Stimulated activated CD4-positive, alpha-beta T cell treated with anti-CD3 and anti-CD28 coated beads, Interleukin-15, amount 100 ng/mL, for 1 hour (primary cell): ENCODE results near the gene CTSL.

Experiments used
- DNase-seq, 2 donors: peaks; one replicate each; pipeline ENCODE4 v3.0.0-alpha.2; 2020; ENCODE audit warnings: low read depth in 1 of 2, low spot score in 1 of 2

The CTSL gene

DNA sequence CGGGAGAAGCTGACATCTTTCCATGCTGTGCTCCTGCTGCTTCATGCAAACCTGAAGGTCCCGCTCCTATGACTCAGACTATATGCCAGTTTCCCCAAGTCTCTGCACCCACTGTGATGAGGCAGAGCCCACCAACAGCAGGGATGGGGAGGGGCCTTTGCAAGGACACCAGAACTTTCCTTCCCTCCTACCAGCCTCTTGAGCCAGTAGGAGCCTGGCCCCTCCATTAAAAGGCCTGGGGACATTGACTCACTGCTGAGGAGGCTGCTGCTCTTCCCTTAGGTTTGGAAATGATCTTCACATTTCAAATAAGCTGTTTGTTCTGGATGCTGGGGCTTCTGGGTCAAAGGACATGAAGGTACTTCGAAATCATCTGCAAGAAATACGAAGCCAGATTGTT lies 26.1 kb upstream of the CTSL start:
- DNase-seq: no peak

DNA sequence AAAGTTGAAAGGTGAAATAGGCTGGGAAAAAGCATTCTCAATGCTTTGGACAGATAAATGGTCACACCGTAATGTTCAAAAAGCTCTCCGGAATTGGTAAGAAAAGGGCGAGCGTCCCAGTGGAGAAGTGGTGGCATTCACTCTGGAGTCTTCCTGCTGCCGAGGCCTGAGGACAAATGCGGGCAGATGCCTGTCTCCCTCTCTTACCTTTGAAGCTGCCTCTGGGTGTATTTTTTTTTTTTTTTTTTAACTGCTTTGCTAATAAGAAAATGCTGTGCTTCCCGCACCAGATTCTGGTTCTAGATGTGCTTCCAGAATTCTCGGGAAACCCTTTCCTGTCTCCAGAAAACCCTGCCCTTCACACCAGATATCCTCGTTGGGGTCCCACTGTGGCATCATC lies 24.4 kb upstream of the CTSL start:
- DNase-seq: no peak

DNA sequence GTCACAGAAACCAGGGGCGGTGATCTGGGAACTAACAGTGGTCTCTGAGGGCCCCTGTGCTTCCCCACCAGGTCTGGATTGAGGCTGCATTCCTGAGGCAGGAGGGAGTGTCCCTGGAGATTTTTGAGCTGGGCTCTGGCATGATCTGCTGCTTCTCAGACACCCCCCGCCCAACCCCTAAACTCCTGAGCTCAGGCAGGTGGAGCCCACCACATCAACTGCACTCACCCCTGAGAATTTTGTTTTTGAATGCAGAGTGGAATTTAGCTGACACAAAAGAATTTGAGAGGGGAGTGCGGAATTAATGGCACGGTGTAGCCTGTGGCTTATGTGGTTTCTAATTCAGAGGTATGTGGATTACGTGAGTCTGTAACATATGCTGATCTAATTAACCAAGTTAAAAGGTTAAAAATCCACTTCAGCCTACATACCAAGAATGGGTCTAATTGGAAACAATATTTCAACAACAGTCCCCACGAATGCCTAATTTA lies 23.9 kb upstream of the CTSL start:
- DNase-seq: no peak

DNA sequence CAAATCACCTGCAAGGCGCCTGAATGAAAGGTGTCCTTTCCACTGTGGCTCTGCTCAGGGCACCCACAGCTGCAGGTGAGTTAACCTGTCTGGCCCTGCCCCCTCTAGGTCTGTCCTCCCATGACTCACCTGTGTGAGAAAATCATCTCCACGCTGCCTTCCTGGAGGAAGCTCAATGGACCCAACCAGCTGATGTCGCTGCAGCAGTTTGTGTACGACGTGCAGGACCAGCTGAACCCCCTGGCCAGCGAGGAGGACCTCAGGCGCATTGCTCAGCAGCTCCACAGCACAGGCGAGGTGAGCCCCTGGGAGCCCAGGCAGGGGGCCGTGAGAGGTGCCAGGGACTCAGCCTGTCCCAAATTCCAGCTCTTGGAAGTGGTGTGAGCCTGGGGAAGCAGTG lies 23.0 kb upstream of the CTSL start:
- no peak for DNase-seq

DNA sequence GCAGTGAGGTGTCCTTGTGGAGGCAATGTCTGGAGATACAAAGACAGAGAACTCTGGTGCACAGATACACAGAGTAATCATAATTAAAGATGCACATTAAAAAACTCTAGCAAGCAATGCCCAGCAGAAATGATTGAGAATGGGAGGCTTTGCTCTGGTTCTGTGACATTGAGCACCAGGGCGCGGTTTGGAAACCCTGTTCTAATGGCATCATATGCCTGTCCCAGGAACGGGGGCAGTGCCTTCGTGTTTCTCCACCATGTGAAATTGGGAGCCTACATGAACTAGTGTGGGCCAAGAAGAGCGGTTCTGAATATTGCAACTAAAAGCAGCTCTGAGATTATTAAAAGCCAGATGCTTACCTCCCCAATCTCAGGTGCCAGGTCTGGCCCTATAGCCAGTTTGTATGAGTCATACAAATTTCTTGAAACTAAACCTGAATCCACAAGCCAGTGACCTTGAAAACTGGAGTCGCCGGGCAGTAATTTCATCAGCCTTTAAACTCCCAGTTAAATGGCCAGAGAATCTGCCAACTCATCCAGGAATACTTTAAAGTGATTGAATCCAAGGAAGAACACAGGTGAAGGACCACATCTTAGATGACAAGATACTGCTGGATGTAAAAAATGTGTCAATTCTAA lies 22.2 kb upstream of the CTSL start:
- DNase-seq: no peak

DNA sequence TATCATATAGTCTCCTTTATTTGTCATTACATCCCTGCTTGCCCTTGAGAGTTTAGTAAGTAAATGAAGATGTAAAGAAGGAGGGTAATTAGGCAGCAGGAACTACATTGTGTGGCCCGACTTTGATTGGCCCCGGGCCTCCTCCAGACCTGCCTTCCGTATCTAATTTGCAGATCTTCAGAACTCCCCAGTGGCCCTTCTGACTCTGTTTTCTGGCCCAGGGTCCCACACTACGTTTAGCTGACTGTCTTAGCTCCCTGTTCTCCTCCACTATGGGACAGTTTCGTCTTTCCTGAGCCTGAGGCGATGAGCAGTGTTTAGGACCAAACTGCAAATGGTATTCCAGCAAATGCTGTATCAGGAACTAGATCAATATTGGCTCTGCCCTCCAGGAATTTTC lies 21.6 kb upstream of the CTSL start:
- no peak for DNase-seq

DNA sequence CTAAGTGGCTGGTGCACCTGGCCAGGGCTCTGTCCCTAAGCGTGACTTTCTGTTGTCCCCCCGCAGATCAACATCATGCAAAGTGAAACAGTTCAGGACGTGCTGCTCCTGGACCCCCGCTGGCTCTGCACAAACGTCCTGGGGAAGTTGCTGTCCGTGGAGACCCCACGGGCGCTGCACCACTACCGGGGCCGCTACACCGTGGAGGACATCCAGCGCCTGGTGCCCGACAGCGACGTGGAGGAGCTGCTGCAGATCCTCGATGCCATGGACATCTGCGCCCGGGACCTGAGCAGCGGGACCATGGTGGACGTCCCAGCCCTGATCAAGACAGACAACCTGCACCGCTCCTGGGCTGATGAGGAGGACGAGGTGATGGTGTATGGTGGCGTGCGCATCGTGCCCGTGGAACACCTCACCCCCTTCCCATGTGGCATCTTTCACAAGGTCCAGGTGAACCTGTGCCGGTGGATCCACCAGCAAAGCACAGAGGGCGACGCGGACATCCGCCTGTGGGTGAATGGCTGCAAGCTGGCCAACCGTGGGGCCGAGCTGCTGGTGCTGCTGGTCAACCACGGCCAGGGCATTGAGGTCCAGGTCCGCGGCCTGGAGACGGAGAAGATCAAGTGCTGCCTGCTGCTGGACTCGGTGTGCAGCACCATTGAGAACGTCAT lies 19.7 kb upstream of the CTSL start:
- DNase-seq: no peak

DNA sequence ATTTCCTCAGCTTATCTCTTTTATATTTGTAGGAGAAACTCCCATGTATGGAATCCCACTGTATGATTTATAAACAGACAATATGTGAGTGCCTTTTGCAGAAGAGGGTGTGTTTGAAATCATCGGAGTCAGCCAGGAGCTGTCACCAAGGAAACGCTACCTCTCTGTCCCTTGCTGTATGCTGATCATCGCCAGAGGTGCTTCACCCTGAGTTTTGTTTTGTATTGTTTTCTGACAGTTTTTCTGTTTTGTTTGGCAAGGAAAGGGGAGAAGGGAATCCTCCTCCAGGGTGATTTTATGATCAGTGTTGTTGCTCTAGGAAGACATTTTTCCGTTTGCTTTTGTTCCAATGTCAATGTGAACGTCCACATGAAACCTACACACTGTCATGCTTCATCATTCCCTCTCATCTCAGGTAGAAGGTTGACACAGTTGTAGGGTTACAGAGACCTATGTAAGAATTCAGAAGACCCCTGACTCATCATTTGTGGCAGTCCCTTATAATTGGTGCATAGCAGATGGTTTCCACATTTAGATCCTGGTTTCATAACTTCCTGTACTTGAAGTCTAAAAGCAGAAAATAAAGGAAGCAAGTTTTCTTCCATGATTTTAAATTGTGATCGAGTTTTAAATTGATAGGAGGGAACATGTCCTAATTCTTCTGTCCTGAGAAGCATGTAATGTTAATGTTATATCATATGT lies 18.0 kb upstream of the CTSL start:
- no peak for DNase-seq

DNA sequence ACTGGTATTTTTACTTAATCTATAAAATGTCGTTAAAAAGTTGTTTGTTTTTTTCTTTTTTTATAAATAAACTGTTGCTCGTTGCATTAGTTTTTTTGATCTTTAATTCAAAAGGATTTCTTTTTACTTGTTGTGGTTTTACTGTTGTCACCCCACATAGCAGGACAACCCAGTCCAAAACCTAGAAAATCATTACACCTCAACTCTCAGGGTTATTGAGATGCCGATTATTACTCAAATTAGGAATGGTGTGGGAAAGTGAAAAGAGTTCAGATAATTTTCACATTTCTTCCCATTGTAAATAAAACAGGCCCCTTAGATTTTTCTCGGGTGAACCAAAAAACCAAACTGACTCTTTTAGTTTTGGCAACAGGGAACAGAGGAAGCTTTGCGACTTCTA lies 17.4 kb upstream of the CTSL start:
- no peak for DNase-seq

DNA sequence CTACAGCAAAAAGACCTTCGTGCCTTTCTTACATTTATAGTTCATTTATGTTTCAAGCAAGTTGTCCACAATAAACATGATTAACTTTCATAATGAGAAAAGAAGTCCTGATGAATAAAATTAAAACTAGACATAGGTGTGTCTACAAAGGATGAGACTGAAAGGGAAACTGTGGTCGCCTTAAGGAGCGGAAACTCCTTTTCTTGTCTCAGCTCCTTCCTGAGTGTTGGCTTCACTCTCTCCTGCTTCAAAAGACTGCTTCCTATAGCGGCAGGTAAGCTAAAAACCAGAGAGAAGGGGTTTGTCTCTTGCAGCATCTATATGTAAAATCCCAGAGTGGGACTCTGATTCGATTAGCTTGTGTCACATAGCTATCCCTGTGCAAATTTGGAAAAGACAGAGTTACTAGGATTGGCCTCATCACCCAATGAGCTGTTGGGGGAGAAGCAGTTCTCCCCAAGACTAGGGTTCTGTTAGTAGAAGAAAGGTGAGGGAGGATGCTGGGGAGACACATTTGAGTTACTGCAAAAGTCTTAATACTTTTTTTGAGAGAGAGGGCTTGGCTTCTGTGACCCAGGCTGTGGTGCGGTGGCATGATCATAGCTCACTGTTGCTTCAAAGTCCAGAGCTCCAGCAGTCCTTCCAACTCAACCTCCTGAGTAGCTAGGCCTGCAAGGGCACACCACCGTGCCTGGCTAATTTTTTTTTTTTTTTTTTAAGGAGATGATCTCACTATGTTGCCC lies 16.8 kb upstream of the CTSL start:
- no peak for DNase-seq

DNA sequence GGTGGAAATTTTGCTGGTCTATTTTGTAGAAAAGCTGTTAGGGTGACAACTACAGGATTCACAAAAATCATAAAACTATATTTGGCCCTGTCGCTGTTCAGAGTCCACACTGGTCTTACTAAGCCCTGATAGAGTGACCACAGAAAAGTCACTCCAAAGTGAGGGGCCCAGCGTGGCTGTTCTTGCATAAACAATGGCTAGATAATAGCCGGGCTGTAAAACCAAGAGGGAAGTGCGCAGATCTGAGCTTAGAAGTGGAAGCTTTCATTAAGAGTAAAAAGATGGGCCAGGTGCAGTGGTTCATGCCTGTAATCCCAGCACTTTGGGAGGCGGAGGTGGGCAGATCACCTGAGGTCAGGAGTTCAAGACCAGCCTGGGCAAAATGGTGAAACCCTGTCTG lies 15.5 kb upstream of the CTSL start:
- no peak for DNase-seq

DNA sequence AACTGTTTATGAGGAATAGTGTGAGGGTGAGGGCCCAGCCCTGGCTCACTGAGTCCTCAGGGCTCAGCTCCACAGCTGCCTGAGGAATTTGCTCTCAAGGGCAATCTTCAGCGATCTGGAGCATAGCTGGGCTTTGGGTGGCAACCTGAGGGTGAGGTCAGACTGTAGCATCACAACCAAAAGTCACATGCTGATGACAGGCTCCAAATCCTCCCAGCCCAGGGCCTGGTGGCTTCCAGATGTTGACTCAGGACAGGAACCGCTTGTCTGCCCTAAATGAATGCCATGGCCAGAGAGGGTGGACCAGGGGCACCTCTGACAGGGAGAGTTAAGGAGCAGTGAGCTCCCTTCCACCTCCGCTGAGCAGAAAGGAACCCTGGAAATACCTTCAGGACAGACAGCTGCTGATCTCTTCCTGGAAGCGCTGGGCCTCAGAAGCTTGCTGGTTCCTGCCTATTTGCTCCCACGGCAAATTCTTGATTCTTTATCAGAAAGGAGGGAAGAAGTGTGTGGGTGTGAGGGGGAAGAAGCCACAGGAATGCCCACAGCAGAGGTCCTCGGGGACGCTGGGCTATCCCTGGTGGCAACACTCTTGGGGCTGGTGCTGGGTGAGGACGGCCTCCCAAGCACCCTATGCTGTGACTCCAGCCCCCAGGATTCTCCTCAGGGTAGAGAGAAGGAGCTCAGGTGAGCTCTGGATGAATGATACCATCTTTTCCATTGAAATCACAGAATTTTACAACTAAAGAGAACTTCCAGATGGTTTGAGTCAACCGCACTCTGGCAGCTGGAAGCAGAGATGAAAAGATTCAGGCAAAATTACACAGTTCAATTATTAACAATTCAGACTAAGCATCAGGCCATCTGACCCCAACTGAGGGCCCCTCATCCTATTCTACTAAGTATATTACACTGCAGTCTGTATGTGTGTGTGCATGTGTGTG lies 13.8 kb upstream of the CTSL start:
- DNase-seq: no peak

DNA sequence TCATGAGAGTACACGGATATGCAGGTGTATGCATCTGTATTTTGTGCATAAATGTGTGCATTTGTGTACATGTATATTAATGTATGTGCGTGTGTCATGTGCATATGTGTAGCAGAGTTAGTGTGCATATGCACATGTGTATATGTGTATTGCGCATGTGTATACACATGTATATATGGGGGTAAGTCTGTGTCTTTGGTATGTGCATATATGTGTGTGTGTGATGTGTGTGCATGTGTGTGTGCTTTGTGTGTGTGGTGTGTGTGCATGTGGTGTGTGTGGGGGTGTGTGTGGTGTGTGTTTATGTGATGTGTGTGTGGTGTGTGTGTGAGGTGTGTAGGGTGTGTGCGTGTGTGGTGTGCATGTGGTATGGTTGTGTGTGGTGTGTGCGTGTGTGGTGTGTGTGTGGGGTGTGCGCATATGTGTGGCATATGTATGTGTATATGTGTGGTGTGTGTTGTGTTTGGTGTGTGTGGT lies 13.1 kb upstream of the CTSL start:
- DNase-seq: no peak

DNA sequence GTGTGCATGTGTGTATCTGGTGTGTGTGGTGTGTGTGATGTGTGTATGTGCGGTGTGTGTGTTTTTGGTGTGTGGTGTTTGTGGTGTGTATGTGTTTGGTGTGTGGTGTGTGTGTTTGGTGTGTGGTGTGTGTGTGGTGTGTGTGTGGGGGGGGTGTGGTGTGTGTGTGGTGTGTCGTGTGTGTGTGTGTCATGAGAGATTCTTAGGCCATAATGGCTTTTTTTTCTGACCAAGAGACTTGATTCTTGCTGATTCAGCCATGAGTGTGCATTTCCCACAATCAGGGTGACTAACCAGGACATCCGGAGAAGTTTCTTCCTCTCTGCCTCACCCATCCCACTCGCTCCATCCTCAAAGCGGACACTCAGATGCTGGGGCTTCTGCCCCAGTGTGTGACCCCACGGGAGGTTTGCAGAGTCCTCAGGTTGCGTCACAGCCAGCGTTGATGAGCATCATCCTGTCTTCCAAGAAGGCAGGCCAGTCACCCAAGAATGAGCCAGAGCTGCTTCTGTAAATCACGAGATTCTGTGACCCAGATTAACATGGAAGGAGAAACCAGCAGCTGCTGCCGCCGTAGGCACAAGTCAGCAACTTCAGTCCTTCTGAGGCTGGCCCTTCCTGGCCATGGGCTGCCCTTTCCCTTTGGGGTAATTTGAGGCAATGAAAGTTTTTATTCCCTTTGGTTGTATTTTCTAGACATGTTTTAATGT lies 12.5 kb upstream of the CTSL start:
- DNase-seq: no peak

DNA sequence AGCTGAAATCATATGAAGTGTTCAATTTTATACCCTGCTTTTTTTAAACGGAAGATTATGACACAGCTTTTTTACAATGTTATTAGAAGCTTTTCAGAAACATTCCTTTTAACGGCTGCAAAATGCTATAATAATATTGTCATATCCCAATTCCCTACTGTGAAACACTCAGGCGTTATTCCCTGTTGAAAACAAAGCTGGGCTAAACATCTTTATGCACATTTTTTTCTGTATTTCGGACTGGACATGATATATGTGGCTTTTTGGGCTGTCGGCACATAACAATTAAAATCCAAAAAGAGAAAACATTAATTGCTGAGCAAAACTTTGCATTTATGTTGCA lies 12.0 kb upstream of the CTSL start:
- no peak for DNase-seq

DNA sequence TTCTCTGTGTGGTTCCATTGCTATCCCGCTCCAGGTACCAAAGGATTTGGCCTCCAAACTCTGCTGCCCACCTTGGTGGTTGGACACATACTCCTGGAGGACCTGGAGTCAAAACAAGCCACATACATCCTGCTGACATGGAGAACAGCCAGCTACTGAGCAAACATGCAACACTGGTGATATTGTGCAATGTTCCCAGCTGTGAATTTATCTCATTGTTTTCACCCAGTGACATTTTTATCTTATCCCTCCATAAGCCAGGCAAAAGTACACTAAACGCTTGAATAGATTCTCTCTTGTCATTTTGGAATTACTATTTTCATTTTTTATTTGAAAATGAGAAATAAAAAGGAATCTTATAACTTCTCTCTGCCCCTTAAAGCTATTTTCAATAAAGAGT lies 11.1 kb upstream of the CTSL start:
- no peak for DNase-seq

DNA sequence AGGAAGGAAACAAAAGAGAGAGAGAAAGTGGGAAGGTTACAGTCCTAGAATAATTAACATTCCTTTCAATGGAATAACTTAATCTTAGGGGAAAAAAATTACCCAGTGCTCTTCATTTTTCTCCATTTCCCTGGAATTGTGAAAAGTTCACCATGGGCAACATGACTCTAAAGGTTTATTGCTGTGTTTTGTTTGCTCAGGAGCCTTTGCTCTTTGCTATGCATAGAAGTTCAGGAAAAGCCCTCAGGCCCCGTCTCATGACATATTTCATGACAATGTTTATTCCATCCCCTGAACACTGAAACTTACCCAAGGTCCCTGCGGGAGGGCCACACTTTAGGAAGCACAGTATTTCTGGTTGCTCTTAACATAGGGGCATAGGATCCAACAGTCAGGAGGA lies 9.8 kb upstream of the CTSL start:
- DNase-seq: no peak

DNA sequence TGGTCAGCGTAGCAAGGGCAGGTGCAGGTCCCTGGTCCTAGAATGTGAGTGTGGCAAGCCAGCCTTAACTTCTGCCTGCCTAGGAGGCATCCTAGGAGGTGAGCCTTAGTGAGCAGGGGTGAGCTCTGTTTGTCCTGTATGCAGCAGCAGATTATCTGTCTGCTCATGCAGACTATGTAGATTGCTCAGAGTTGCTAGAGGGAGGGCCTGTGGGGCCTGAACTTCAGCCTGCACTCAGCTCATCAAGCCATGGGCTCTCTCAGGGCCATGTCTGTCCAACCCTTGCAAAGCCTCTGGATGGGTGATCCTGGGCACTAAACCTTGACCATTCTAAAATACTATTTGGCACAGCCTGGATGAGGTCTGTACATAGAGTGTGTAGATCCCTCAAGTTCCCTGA lies 8.5 kb upstream of the CTSL start:
- DNase-seq: no peak

DNA sequence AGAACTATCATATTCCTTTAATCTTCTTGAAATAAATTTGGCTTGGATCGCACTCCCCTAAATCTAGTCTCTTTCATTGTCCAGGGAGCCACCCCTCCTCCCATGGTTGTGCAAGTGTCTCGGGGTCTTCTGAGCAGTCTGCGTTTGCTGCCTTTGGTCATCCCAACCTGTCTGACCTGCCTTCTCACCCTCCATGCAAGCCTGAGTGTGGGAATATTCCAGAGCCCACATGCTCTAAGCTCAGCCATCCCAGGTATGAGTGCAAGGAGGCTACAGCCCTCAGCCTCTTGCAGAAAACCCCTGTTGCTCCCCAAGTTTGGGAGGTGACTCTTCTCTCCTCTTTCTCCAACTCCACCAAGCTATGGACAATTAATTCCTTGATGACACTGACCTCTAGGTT lies 7.7 kb upstream of the CTSL start:
- no peak for DNase-seq
